K562 (cell line): ENCODE data around the gene MAEL. TPM values are rescaled to one million over a fixed set of nuclear protein-coding genes. Genes with fewer than 3 reads are reported as not detected.

Source experiments
- ATAC-seq: fragments of 200-7000 bp; cut with Tn5 transposase; 3 replicates; pipeline ENCODE4 v1.9.1; 2020; ENCODE audit warnings: moderate library complexity
- BruUV-seq: library from RNA; stranded (reverse); fragments of 400-500 nt; replicated peaks from 2 replicates; lab custom pipeline; 2021; lab: Mats Ljungman, UMichigan
- CTCF ChIA-PET: fragments of 300-600 bp; formaldehyde crosslinking; extraction: SDS; loops from one replicate; lab custom pipeline; 2021; ENCODE audit warnings: low intra/inter-chr PET ratio; lab: Yijun Ruan, JAX
- POLR2A ChIA-PET: fragments of 300-600, 350-650 bp; sonication (Branson Sonifier 250); formaldehyde crosslinking; extraction: SDS; loops from one replicate; lab custom pipeline; 2021; ENCODE audit warnings: antibody characterized with exemption, inconsistent platforms; lab: Yijun Ruan, JAX
- DNase-seq, 4 experiments: peaks; one replicate each; pipeline versions ENCODE4 v3.0.0 to v3.0.0-alpha.2; 2011 to 2018; ENCODE audit warnings: low spot score in 3 of 4, mixed read lengths in 3 of 4; ENCODE audit errors: extremely low read depth in 1 of 4
- FAIRE-seq: peaks from 2 replicates; lab custom pipeline; 2011; peaks lifted over from hg19 to GRCh38; lab: Jason Lieb, UNC
- H2AFZ ChIP-seq: 2 replicates; pipeline ENCODE4 v1.6.0; 2011; ENCODE audit warnings: low read depth, low read length, control low read depth, inconsistent platforms
- H3K27ac ChIP-seq: fragments of 200-600 bp; 3 replicates; pipeline ENCODE4 v1.8.0; 2011; ENCODE audit warnings: low read depth, mild to moderate bottlenecking, control low read depth, inconsistent platforms, low read length, moderate library complexity, mixed read lengths; ENCODE audit errors: extremely low read depth
- H3K27me3 ChIP-seq, 2 experiments: fragments of 300-600 bp in 1 of 2; 2 replicates in 1 of 2; 3 replicates in 1 of 2; pipeline versions ENCODE4 v1.6.0 to v1.8.0; 2011; ENCODE audit warnings: inconsistent platforms in 2 of 2, low read length in 2 of 2, mild to moderate bottlenecking in 1 of 2, mixed read lengths in 1 of 2, moderate library complexity in 1 of 2; ENCODE audit not compliant: control insufficient read depth in 2 of 2, insufficient read depth in 2 of 2
- H3K36me3 ChIP-seq: fragments of 300-600 bp; 3 replicates; pipeline ENCODE4 v1.8.0; 2011; ENCODE audit warnings: mild to moderate bottlenecking, low read length, inconsistent platforms; ENCODE audit not compliant: control insufficient read depth, insufficient read depth
- H3K4me1 ChIP-seq, 2 experiments: fragments of 200-600 bp in 1 of 2; replicated peaks in 1 of 2; 2 replicates in 1 of 2; 3 replicates in 1 of 2; pipeline versions ENCODE4 v1.5.1 to v1.8.0; 2011; ENCODE audit warnings: inconsistent platforms in 2 of 2, low read length in 2 of 2, mild to moderate bottlenecking in 1 of 2, mixed read lengths in 1 of 2, moderate library complexity in 1 of 2; ENCODE audit not compliant: control insufficient read depth in 2 of 2, insufficient read depth in 2 of 2
- H3K4me2 ChIP-seq: 2 replicates; pipeline ENCODE4 v1.6.1; 2011; ENCODE audit warnings: low read length, control low read depth, inconsistent platforms, mixed read lengths; ENCODE audit not compliant: insufficient read depth
- H3K4me3 ChIP-seq: fragments of 200-600 bp; sonication (generic), shearing (Covaris generic); 2 replicates; pipeline ENCODE4 v1.5.1; 2016; ENCODE audit warnings: control low read depth, inconsistent platforms
- H3K79me2 ChIP-seq: fragments of 200-600 bp; 3 replicates; pipeline ENCODE4 v1.8.0; 2011; ENCODE audit warnings: low read length, inconsistent platforms; ENCODE audit not compliant: control insufficient read depth, insufficient read depth
- H3K9ac ChIP-seq, 2 experiments: 2 replicates each; pipeline versions ENCODE4 v1.6.0 to v1.6.1; 2011; ENCODE audit warnings: low read depth in 2 of 2, low read length in 2 of 2, control low read depth in 1 of 2, inconsistent platforms in 1 of 2, mild to moderate bottlenecking in 1 of 2, mixed read lengths in 1 of 2; ENCODE audit not compliant: insufficient read depth in 1 of 2
- H3K9me1 ChIP-seq: one replicate; pipeline ENCODE4 v1.6.0; 2011; ENCODE audit warnings: inconsistent platforms, mild to moderate bottlenecking, low read length, moderate library complexity; ENCODE audit not compliant: control insufficient read depth, insufficient read depth
- H3K9me3 ChIP-seq: replicated peaks from 2 replicates; pipeline ENCODE4 v1.5.1; 2011; ENCODE audit warnings: low read depth, low read length, inconsistent platforms; ENCODE audit not compliant: control insufficient read depth, insufficient read depth
- H4K20me1 ChIP-seq: replicated peaks from 2 replicates; pipeline ENCODE4 v1.6.1; 2011; ENCODE audit warnings: low read length, inconsistent platforms, mixed read lengths; ENCODE audit not compliant: control insufficient read depth, insufficient read depth
- ADNP ChIP-seq: fragments of 200-800 bp; sonication (Bioruptor generic); IDR thresholded peaks from 2 replicates; pipeline ENCODE4 v1.6.1; 2016; ENCODE audit warnings: missing genetic modification characterization, missing compliant biosample characterization
- BRF1 ChIP-seq: IDR thresholded peaks from 3 replicates; pipeline ENCODE4 v1.6.1; 2011; ENCODE audit warnings: borderline replicate concordance, mild to moderate bottlenecking; ENCODE audit not compliant: insufficient read length; ENCODE audit errors: extremely low read depth
- EWSR1 ChIP-seq: fragments of 450-650 bp; IDR thresholded peaks from 2 replicates; pipeline ENCODE4 v1.6.1; 2018; ENCODE audit warnings: borderline replicate concordance, mild to moderate bottlenecking, low read depth, moderate library complexity; ENCODE audit not compliant: partially characterized antibody
- FOXK1 ChIP-seq: sonication (generic); formaldehyde crosslinking; IDR thresholded peaks from 2 replicates; pipeline ENCODE4 v1.8.0; 2022; ENCODE audit warnings: missing genetic modification reagents, mild to moderate bottlenecking, borderline replicate concordance
- HDAC2 ChIP-seq: fragments of 450-650 bp; IDR thresholded peaks from 2 replicates; pipeline ENCODE4 v1.6.1; 2016; ENCODE audit warnings: mild to moderate bottlenecking
- HNRNPK ChIP-seq: fragments of 200-400 bp; formaldehyde crosslinking; IDR thresholded peaks from one replicate; pipeline ENCODE4 v1.6.1; 2018; ENCODE audit warnings: mild to moderate bottlenecking, low read depth, low read length; ENCODE audit not compliant: poor library complexity, severe bottlenecking
- HSF4 ChIP-seq: fragments of 250-450 bp; sonication (Bioruptor Pico); IDR thresholded peaks from 2 replicates; pipeline ENCODE4 v2.1.2; 2022; ENCODE audit warnings: mild to moderate bottlenecking, moderate library complexity, borderline replicate concordance
- MEF2D ChIP-seq: conservative IDR thresholded peaks from 2 replicates; pipeline ENCODE4 v1.6.1; 2016; ENCODE audit warnings: low read depth, missing genetic modification characterization, missing compliant biosample characterization
- NCOA6 ChIP-seq: fragments of 450-650 bp; IDR thresholded peaks from 2 replicates; pipeline ENCODE4 v1.6.1; 2017; ENCODE audit warnings: mild to moderate bottlenecking
- ZNF174 ChIP-seq: fragments of 250-450 bp; sonication (Bioruptor Pico); IDR thresholded peaks from 2 replicates; pipeline ENCODE4 v1.4.0; 2020; ENCODE audit warnings: mild to moderate bottlenecking
- WGBS: fragments of 100-300 bp; shearing (Covaris generic); methylation state at CpG from one replicate; pipeline ENCODE4 v1.1.6; 2016; ENCODE audit warnings: low coverage, mixed read lengths; ENCODE audit not compliant: insufficient coverage; ENCODE audit errors: missing lambda C conversion rate; 5-methylcytosine and 5-hydroxymethylcytosine counted together
- in situ Hi-C: fragments of 300-500 bp; cut with MboI; formaldehyde crosslinking; loops from 4 replicates; pipeline ENCODE4 v1.15.0; 2018; ENCODE audit warnings: inconsistent platforms, mixed read lengths
- intact Hi-C: fragments of 100-400 bp; cut with micrococcal nuclease; formaldehyde crosslinking; loops from 2 replicates; pipeline ENCODE4 v1.14.2; 2022
- polyA plus RNA-seq, 8 experiments: library from polyadenylated mRNA; depleted of rRNA in 4 of 8; stranded (reverse) in 5 of 8; unstranded in 3 of 8; fragments of >200 nt; fragmentation: Nextera tagmentation in 2 of 8; fragmentation: Illumina TruSeq in 1 of 8; extraction: Ambion mirVana in 2 of 8; extraction: Trizol in 1 of 8; gene quantifications; 2 replicates each; pipeline versions ENCODE4 v1.2.1 to v1.2.3, GENCODE V29; 2011 to 2014; ENCODE audit warnings: inconsistent platforms in 1 of 8, missing spikeins in 1 of 8
- total RNA-seq, 7 experiments: library from RNA; depleted of rRNA in 6 of 7; stranded (reverse); fragments of >200 nt in 6 of 7; fragmentation: Illumina TruSeq in 2 of 7; extraction: Trizol in 2 of 7; gene quantifications; 2 replicates each; pipeline versions ENCODE4 v1.2.1 to v1.2.3, GENCODE V29; 2011 to 2021; ENCODE audit warnings: low replicate concordance in 1 of 7
- TF ChIP-seq, protein P1 (sequence below), 2 experiments: fragments of 450-650 bp in 1 of 2; sonication (generic) in 1 of 2; formaldehyde crosslinking in 1 of 2; IDR thresholded peaks; 2 replicates each; pipeline versions ENCODE4 v1.7.1 to v1.9.0; 2016 to 2022; ENCODE audit warnings: inconsistent platforms in 1 of 2, mild to moderate bottlenecking in 1 of 2, missing genetic modification reagents in 1 of 2
- TF ChIP-seq, protein P2 (sequence below): fragments of 450-650 bp; IDR thresholded peaks from 2 replicates; pipeline ENCODE4 v1.6.1; 2014; ENCODE audit warnings: low read depth, mild to moderate bottlenecking, moderate library complexity, borderline replicate concordance

The MAEL gene
- total and polyA plus RNA-seq, 9 of the 15 experiments (the other 6 are each of a cell fraction or from before 2014, with no cell fraction given): 0.11 to 1.9 (median 0.75) TPM

DNA sequence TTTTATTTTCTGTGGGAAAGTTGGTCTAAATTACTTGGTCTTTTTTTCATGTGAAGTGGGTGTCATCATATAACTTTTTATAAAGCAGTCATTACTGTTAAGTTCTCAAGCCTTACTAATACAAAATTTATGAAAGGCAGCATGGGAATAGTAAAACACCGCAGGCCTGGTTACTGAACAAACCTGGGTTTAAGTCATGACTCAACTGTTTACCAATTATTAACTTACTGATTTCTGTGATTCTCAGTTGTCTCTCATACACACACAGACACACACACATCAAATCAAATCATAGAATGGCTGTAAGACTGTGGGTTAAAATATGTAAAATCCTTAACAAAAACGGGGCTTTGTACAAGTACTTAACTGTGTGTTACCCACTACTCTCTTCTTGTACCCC is 14.6 kb downstream of the MAEL start:
- BruUV-seq: no TSS peak
- Histone ChIP-seq H3K79me2 (no peaks in the 10 kb centered on the region), H3K4me1 (no peaks in the 10 kb centered on the region), H4K20me1 (no peaks in the 10 kb centered on the region), H2AFZ (no peak overlapping the region), H3K9me1 (no peaks in the 10 kb centered on the region), H3K36me3 (no peaks in the 10 kb centered on the region), H3K9me3 (no peaks in the 10 kb centered on the region), H3K27ac (no peak overlapping the region), H3K4me2 (no peak overlapping the region), H3K9ac (no peak overlapping the region), H3K27me3 (no peaks in the 10 kb centered on the region), H3K4me3 (no peak overlapping the region)
- 2% methylated on average over 2 of the region's 2 CpGs for WGBS
- in situ Hi-C loops: no loop called here
- intact Hi-C loops: no loop called here
- FAIRE-seq: no peak
- DNase-seq: no peak
- ATAC-seq: no peak
- ChIA-PET POLR2A (interaction anchor here (0.9 kb wide), 1 partner anchor 50 kb away, joined by 5 read pairs; no protein-coding TSS in a partner anchor), CTCF (no interaction called here)
- TF ChIP-seq NCOA6 (no peak), HDAC2 (no peak), ZNF174 (CRISPR knock-in tag) (no peak), EWSR1 (no peak), MEF2D (tag) (no peak), ADNP (tag) (no peak), FOXK1 (no peak), HSF4 (CRISPR knock-in tag) (no peak), HNRNPK (no peak), BRF1 (no peak)
- TF ChIP-seq, protein P1, sequence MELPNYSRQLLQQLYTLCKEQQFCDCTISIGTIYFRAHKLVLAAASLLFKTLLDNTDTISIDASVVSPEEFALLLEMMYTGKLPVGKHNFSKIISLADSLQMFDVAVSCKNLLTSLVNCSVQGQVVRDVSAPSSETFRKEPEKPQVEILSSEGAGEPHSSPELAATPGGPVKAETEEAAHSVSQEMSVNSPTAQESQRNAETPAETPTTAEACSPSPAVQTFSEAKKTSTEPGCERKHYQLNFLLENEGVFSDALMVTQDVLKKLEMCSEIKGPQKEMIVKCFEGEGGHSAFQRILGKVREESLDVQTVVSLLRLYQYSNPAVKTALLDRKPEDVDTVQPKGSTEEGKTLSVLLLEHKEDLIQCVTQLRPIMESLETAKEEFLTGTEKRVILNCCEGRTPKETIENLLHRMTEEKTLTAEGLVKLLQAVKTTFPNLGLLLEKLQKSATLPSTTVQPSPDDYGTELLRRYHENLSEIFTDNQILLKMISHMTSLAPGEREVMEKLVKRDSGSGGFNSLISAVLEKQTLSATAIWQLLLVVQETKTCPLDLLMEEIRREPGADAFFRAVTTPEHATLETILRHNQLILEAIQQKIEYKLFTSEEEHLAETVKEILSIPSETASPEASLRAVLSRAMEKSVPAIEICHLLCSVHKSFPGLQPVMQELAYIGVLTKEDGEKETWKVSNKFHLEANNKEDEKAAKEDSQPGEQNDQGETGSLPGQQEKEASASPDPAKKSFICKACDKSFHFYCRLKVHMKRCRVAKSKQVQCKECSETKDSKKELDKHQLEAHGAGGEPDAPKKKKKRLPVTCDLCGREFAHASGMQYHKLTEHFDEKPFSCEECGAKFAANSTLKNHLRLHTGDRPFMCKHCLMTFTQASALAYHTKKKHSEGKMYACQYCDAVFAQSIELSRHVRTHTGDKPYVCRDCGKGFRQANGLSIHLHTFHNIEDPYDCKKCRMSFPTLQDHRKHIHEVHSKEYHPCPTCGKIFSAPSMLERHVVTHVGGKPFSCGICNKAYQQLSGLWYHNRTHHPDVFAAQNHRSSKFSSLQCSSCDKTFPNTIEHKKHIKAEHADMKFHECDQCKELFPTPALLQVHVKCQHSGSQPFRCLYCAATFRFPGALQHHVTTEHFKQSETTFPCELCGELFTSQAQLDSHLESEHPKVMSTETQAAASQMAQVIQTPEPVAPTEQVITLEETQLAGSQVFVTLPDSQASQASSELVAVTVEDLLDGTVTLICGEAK (IDR thresholded peaks at IDR 0.05): no peak
- TF ChIP-seq, protein P1 (CRISPR knock-in tag; IDR thresholded peaks at IDR 0.05): no peak
- TF ChIP-seq, protein P2, sequence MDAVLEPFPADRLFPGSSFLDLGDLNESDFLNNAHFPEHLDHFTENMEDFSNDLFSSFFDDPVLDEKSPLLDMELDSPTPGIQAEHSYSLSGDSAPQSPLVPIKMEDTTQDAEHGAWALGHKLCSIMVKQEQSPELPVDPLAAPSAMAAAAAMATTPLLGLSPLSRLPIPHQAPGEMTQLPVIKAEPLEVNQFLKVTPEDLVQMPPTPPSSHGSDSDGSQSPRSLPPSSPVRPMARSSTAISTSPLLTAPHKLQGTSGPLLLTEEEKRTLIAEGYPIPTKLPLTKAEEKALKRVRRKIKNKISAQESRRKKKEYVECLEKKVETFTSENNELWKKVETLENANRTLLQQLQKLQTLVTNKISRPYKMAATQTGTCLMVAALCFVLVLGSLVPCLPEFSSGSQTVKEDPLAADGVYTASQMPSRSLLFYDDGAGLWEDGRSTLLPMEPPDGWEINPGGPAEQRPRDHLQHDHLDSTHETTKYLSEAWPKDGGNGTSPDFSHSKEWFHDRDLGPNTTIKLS: no peak
